Endodermal cell (in vitro differentiated cells): Measurements from ENCODE around the gene SAG. TPM values are rescaled to one million over a fixed set of nuclear protein-coding genes. Genes with fewer than 3 reads are reported as not detected.

Experiments used
- DNase-seq: peaks from one replicate; pipeline ENCODE4 v3.0.0-alpha.2; 2017
- H3K27ac ChIP-seq: 2 replicates; pipeline ENCODE4 v1.5.1; 2013; ENCODE audit warnings: mild to moderate bottlenecking, low read depth, low read length, moderate library complexity
- H3K27me3 ChIP-seq: 2 replicates; pipeline ENCODE4 v1.6.1; 2013; ENCODE audit warnings: mild to moderate bottlenecking, low read length, moderate library complexity; ENCODE audit not compliant: insufficient read depth, control insufficient read depth, poor library complexity, severe bottlenecking
- H3K36me3 ChIP-seq: 2 replicates; pipeline ENCODE4 v1.7.0; 2013; ENCODE audit warnings: mild to moderate bottlenecking, low read length, moderate library complexity; ENCODE audit not compliant: control insufficient read depth, insufficient read depth
- H3K4me1 ChIP-seq: one replicate; pipeline ENCODE4 v1.7.0; 2013; ENCODE audit warnings: low read length; ENCODE audit not compliant: control insufficient read depth, insufficient read depth
- H3K4me3 ChIP-seq: 2 replicates; pipeline ENCODE4 v1.5.1; 2013; ENCODE audit warnings: mild to moderate bottlenecking, low read length, moderate library complexity
- H3K9ac ChIP-seq: 2 replicates; pipeline ENCODE4 v1.6.1; 2013; ENCODE audit warnings: mild to moderate bottlenecking, low read length, moderate library complexity; ENCODE audit not compliant: poor library complexity, severe bottlenecking; ENCODE audit errors: extremely low read depth
- H3K9me3 ChIP-seq: 2 replicates; pipeline ENCODE4 v1.6.1; 2013; ENCODE audit warnings: mild to moderate bottlenecking, low read length, moderate library complexity; ENCODE audit not compliant: control insufficient read depth
- H3K27ac Mint-ChIP-seq: 2 replicates; pipeline ENCODE4 v1.8.0; 2020; ENCODE audit warnings: mixed read lengths
- H3K27me3 Mint-ChIP-seq: 2 replicates; pipeline ENCODE4 v1.8.0; 2021; ENCODE audit warnings: mild to moderate bottlenecking, mixed read lengths; ENCODE audit not compliant: insufficient read depth
- H3K36me3 Mint-ChIP-seq: 2 replicates; pipeline ENCODE4 v1.8.0; 2020; ENCODE audit warnings: low read depth, mixed read lengths
- H3K4me1 Mint-ChIP-seq: 2 replicates; pipeline ENCODE4 v1.8.0; 2020; ENCODE audit warnings: mixed read lengths
- H3K4me3 Mint-ChIP-seq: 2 replicates; pipeline ENCODE4 v1.8.0; 2020; ENCODE audit warnings: mild to moderate bottlenecking, moderate library complexity, mixed read lengths
- H3K9me3 Mint-ChIP-seq: 2 replicates; pipeline ENCODE4 v1.8.0; 2020; ENCODE audit warnings: mild to moderate bottlenecking, mixed read lengths
- WGBS, 2 experiments: methylation state at CpG; one replicate each; pipeline versions ENCODE4 v1.1.5 to v1.1.7; 2013; ENCODE audit warnings: missing lambda C conversion rate in 2 of 2, mixed read lengths in 1 of 2; ENCODE audit not compliant: insufficient coverage in 1 of 2, insufficient read length in 1 of 2; 5-methylcytosine and 5-hydroxymethylcytosine counted together
- total RNA-seq, 2 donors: library from RNA; stranded (reverse); fragmentation: NEBNext Ultra II Directional in 1 of 2; extraction: Animal tissue kit (Norgen Biotek cat#: 25700) in 1 of 2; gene quantifications; 2 replicates in 1 of 2; 3 replicates in 1 of 2; pipeline ENCODE4 v1.2.1, GENCODE V29; 2021
- TF ChIP-seq, protein P1 (sequence below): fragments of 200-600 bp; sonication (generic); conservative IDR thresholded peaks from 2 replicates; pipeline ENCODE4 v1.5.0; 2021; ENCODE audit warnings: antibody characterized with exemption, mild to moderate bottlenecking

The SAG gene
- total RNA-seq, 2 donors from 2014 or later = not detected

DNA sequence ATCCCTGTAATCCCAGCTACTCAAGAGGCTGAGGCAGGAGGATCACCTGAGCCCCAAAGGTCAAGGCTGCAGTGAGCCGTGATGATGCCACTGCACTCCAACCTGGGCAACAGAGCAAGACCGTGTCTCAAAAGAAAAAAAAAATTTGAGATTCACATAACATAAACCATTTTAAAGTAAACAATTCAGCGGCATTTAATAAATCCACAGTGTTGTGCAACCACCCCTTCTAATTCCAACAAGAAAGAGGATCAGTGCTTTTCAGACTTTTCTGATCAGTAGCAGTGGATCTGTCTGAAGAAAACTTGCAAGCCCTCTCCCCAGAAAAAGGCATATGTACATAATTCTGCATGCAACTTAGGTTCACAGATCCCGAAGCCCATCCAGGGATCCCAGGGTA, 7.2 kb upstream of the SAG start:
- Histone ChIP-seq H3K4me1 (no peaks in the 10 kb centered on the region), H3K4me3 (no peak overlapping the region), H3K27me3 (no peaks in the 10 kb centered on the region), H3K27ac (no peak overlapping the region), H3K9ac (no peak overlapping the region), H3K36me3 (peaks cover 11% of the 10 kb centered on the region), H3K9me3 (no peaks in the 10 kb centered on the region)
- no peak for DNase-seq
- peaks cover 10% of the 10 kb centered on the region for H3K36me3 Mint-ChIP-seq
- TF ChIP-seq, protein P1, sequence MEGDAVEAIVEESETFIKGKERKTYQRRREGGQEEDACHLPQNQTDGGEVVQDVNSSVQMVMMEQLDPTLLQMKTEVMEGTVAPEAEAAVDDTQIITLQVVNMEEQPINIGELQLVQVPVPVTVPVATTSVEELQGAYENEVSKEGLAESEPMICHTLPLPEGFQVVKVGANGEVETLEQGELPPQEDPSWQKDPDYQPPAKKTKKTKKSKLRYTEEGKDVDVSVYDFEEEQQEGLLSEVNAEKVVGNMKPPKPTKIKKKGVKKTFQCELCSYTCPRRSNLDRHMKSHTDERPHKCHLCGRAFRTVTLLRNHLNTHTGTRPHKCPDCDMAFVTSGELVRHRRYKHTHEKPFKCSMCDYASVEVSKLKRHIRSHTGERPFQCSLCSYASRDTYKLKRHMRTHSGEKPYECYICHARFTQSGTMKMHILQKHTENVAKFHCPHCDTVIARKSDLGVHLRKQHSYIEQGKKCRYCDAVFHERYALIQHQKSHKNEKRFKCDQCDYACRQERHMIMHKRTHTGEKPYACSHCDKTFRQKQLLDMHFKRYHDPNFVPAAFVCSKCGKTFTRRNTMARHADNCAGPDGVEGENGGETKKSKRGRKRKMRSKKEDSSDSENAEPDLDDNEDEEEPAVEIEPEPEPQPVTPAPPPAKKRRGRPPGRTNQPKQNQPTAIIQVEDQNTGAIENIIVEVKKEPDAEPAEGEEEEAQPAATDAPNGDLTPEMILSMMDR = no peak
- H3K27me3 Mint-ChIP-seq = no peaks in the 10 kb centered on the region
- no peaks in the 10 kb centered on the region for H3K9me3 Mint-ChIP-seq
- peaks cover 11% of the 10 kb centered on the region for H3K4me1 Mint-ChIP-seq
- 93 to 95% methylated on average over 4 of the region's 4 CpGs for WGBS, 2 experiments
- no peak overlapping the region for H3K4me3 Mint-ChIP-seq
- no peak overlapping the region for H3K27ac Mint-ChIP-seq

DNA sequence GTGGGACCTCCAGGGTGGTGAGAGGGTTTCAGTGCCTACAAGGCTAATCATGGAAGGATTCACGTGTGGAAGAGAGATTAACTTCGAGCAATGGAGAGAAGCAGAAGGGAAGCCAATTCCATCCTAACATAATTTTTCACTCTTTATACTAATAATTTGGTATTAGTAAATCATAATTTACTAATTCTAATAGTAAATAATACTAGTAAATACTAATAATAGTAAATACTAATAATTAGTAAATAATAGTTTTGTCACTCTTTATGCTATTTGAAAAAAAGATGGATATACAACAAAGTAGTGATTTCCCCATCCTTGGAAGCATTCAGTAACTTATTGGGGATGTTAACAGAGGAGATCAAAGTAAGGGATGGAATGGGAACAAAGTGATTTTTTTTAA, 6.4 kb upstream of the SAG start:
- no peaks in the 10 kb centered on the region for H3K4me1 ChIP-seq
- H3K4me1 Mint-ChIP-seq = peaks cover 11% of the 10 kb centered on the region
- DNase-seq = no peak
- H3K9ac ChIP-seq = no peak overlapping the region
- no peaks in the 10 kb centered on the region for H3K9me3 Mint-ChIP-seq
- H3K4me3 Mint-ChIP-seq = no peak overlapping the region
- no peak overlapping the region for H3K27ac Mint-ChIP-seq
- H3K9me3 ChIP-seq = no peaks in the 10 kb centered on the region
- H3K4me3 ChIP-seq = no peak overlapping the region
- TF ChIP-seq, protein P1 = no peak
- peaks cover 2% of the 10 kb centered on the region for H3K36me3 ChIP-seq
- H3K27ac ChIP-seq = no peak overlapping the region
- WGBS, 2 experiments = 100% methylated on average over 1 of the region's 2 CpGs; no CpG with 5 or more reads in 1 of the 2 experiments
- H3K27me3 Mint-ChIP-seq = no peaks in the 10 kb centered on the region
- peaks cover 2% of the 10 kb centered on the region for H3K36me3 Mint-ChIP-seq
- H3K27me3 ChIP-seq = no peaks in the 10 kb centered on the region

DNA sequence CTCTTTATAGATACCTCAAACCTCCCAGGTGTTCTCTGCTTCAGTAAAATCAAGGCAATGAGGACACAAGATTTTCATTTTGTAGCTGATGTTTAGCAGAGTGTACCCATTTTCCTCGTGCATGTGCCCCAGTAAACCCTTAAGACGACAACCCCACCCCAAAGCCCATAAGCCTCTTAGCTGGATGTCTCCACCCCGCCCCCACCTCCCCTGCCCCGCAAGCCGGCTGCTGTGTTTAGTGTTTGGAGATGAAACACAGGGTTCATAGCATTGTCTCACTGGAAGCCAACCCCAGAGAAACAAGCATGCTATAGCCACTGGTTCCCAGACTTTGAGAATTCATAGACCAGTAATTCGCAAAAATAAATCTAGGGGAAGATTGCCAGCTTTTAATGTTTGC, 5.8 kb upstream of the SAG start:
- Histone ChIP-seq H3K9ac (no peak overlapping the region), H3K27me3 (no peaks in the 10 kb centered on the region), H3K36me3 (no peaks in the 10 kb centered on the region), H3K4me1 (no peaks in the 10 kb centered on the region), H3K9me3 (no peaks in the 10 kb centered on the region), H3K27ac (no peak overlapping the region), H3K4me3 (no peak overlapping the region)
- no peaks in the 10 kb centered on the region for H3K27me3 Mint-ChIP-seq
- no peak overlapping the region for H3K27ac Mint-ChIP-seq
- WGBS, 2 experiments = 79 to 82% methylated on average over 2 to 5 of the region's 6 CpGs
- H3K9me3 Mint-ChIP-seq = no peaks in the 10 kb centered on the region
- no peak overlapping the region for H3K4me3 Mint-ChIP-seq
- DNase-seq = no peak
- peaks cover 11% of the 10 kb centered on the region for H3K4me1 Mint-ChIP-seq
- H3K36me3 Mint-ChIP-seq = no peaks in the 10 kb centered on the region
- TF ChIP-seq, protein P1 = no peak
